Measurements from ENCODE around the gene PCDHGB2. TPM values are rescaled to one million over a fixed set of nuclear protein-coding genes. Genes with fewer than 3 reads are reported as not detected.
A peak's percentile ranks its signal among the peaks of the same experiment; 100 is the strongest.
"Not testable (repeated sequence)": the region's sequence is repeated elsewhere in the genome, so short reads cannot be mapped to it uniquely, and the experiment has no call there.

Gene PCDHGB2
- total and polyA plus RNA-seq, 8 donors: 2.3 to 5.4 (median 4.6) TPM

- no peak for ATAC-seq
- peaks cover 0 to 91% of the 10 kb centered on the region in 2 donors for H3K9me3 ChIP-seq
Observed at GRCh38 chr5:141382469-141383294, 22.9 kb downstream of the PCDHGB2 start, which contains the start of gene PCDHGA7. Gene PCDHGA7 (plus strand): TSS chr5:141382742. CDS start chr5:141382900, 158 bp downstream.

GRCh38 chr5:141383345-141383744 is 23.6 kb downstream of the PCDHGB2 start:
- Histone ChIP-seq H3K9me3 (peaks cover 0 to 87% of the 10 kb centered on the region in 2 donors), H3K27ac (no peak overlapping the region), H3K4me3 (no peak overlapping the region), H3K36me3 (no peaks in the 10 kb centered on the region), H3K27me3 (peaks cover 14 to 83% of the 10 kb centered on the region in 2 donors), H3K4me1 (no peaks in the 10 kb centered on the region)
- intact Hi-C loops (cut with DNase I): no loop called here
- ATAC-seq (no peak), DNase-seq (no peak)
- no peak for TF ChIP-seq CTCF (IDR thresholded peaks at IDR 0.05)

More at GRCh38 chr5:141382469-141383294, 22.9 kb downstream of the PCDHGB2 start, which contains the start of gene PCDHGA7:
- Histone ChIP-seq H3K4me3 (no peak within 1 kb of the TSS), H3K27me3 (peaks cover 14 to 86% of the 10 kb centered on the region in 2 donors), H3K36me3 (no peaks in the 10 kb centered on the region), H3K27ac (no peak within 1 kb of the TSS), H3K4me1 (no peaks in the 10 kb centered on the region)
- intact Hi-C loops (cut with DNase I): no loop called here
- no peak for DNase-seq
- TF ChIP-seq CTCF (IDR thresholded peaks at IDR 0.05): no peak

- Histone ChIP-seq H3K4me1 (no peaks in the 10 kb centered on the region), H3K27me3 (peaks cover 14 to 90% of the 10 kb centered on the region in 2 donors), H3K36me3 (no peaks in the 10 kb centered on the region), H3K9me3 (peaks cover 0 to 91% of the 10 kb centered on the region in 2 donors), H3K27ac (no peak overlapping the region), H3K4me3 (no peak overlapping the region)
- ATAC-seq (no peak), DNase-seq (no peak)
- no peak for TF ChIP-seq CTCF (IDR thresholded peaks at IDR 0.05)
- intact Hi-C loops (cut with DNase I): no loop called here
Observed at GRCh38 chr5:141384471-141385267, 24.9 kb downstream of the PCDHGB2 start.

- not testable (repeated sequence) for H3K4me3 ChIP-seq
- ATAC-seq: peak; percentile 88
Observed at GRCh38 chr5:141387557-141388311, 27.9 kb downstream of the PCDHGB2 start, which contains the start of gene PCDHGB4. Gene PCDHGB4 (plus strand): TSS chr5:141387698. CDS start chr5:141387885, 187 bp downstream.

More at GRCh38 chr5:141387557-141388311, 27.9 kb downstream of the PCDHGB2 start, which contains the start of gene PCDHGB4:
- H3K4me1 ChIP-seq; H3K36me3 ChIP-seq; DNase-seq; H3K27ac ChIP-seq; intact Hi-C loops (cut with DNase I): not testable (repeated sequence)
- peaks cover 0 to 92% of the 10 kb centered on the region in 2 donors for H3K9me3 ChIP-seq
- TF ChIP-seq CTCF (IDR thresholded peaks at IDR 0.05): peak in 1 of 2 donors; percentile 10
- H3K27me3 ChIP-seq: peaks cover 9 to 90% of the 10 kb centered on the region in 2 donors

All from left lung (tissue), 10 donors.